H9 (cell line): ENCODE results near the gene HACD1. TPM values are rescaled to one million over a fixed set of nuclear protein-coding genes. Genes with fewer than 3 reads are reported as not detected.
A peak's percentile ranks its signal among the peaks of the same experiment; 100 is the strongest.

ENCODE experiments used
- DNase-seq: peaks from one replicate; pipeline ENCODE4 v3.0.0-alpha.2; 2017
- H2AFZ ChIP-seq: one replicate; pipeline ENCODE4 v1.6.1; 2013; ENCODE audit warnings: mild to moderate bottlenecking, low read length, control low read depth, moderate library complexity
- H2AK5ac ChIP-seq: 2 replicates; pipeline ENCODE4 v1.6.1; 2013; ENCODE audit warnings: low read length, control low read depth, mixed read lengths; ENCODE audit not compliant: insufficient read length
- H2BK120ac ChIP-seq: one replicate; pipeline ENCODE4 v1.6.1; 2013; ENCODE audit warnings: low read depth, mild to moderate bottlenecking, low read length, control low read depth, inconsistent platforms; ENCODE audit not compliant: poor library complexity, severe bottlenecking
- H2BK12ac ChIP-seq: 2 replicates; pipeline ENCODE4 v1.6.1; 2013; ENCODE audit warnings: low read length, control low read depth, mixed read lengths, low read depth; ENCODE audit not compliant: insufficient read length
- H2BK15ac ChIP-seq: 2 replicates; pipeline ENCODE4 v1.6.1; 2013; ENCODE audit warnings: low read depth, low read length, control low read depth
- H2BK20ac ChIP-seq: one replicate; pipeline ENCODE4 v1.6.1; 2013; ENCODE audit warnings: low read depth, mild to moderate bottlenecking, low read length, control low read depth, inconsistent platforms; ENCODE audit not compliant: poor library complexity, severe bottlenecking
- H2BK5ac ChIP-seq: 2 replicates; pipeline ENCODE4 v1.6.1; 2013; ENCODE audit warnings: low read length, control low read depth, mixed read lengths; ENCODE audit not compliant: insufficient read length
- H3K14ac ChIP-seq: 2 replicates; pipeline ENCODE4 v1.6.1; 2013; ENCODE audit warnings: low read length, control low read depth; ENCODE audit not compliant: insufficient read depth
- H3K18ac ChIP-seq: 2 replicates; pipeline ENCODE4 v1.6.1; 2013; ENCODE audit warnings: low read depth, mild to moderate bottlenecking, mixed read lengths, low read length, control low read depth; ENCODE audit not compliant: insufficient read length
- H3K23ac ChIP-seq: 2 replicates; pipeline ENCODE4 v1.6.1; 2013; ENCODE audit warnings: low read length, control low read depth, mixed read lengths, low read depth; ENCODE audit not compliant: insufficient read length
- H3K23me2 ChIP-seq: 2 replicates; pipeline ENCODE4 v1.6.1; 2013; ENCODE audit warnings: low read depth, mild to moderate bottlenecking, mixed read lengths, low read length, control low read depth; ENCODE audit not compliant: insufficient read length, poor library complexity, severe bottlenecking
- H3K27ac ChIP-seq: 2 replicates; pipeline ENCODE4 v1.5.1; 2013; ENCODE audit warnings: low read length, control low read depth, mixed read lengths, low read depth; ENCODE audit not compliant: insufficient read length
- H3K27me3 ChIP-seq: 2 replicates; pipeline ENCODE4 v1.6.1; 2013; ENCODE audit warnings: low read length, control low read depth, inconsistent platforms; ENCODE audit not compliant: insufficient read depth
- H3K4ac ChIP-seq: 2 replicates; pipeline ENCODE4 v1.6.1; 2013; ENCODE audit warnings: low read depth, mild to moderate bottlenecking, control low read depth, inconsistent platforms, low read length, moderate library complexity
- H3K4me1 ChIP-seq: 2 replicates; pipeline ENCODE4 v1.6.1; 2013; ENCODE audit warnings: low read length, control low read depth, inconsistent platforms; ENCODE audit not compliant: insufficient read depth
- H3K4me2 ChIP-seq: 2 replicates; pipeline ENCODE4 v1.6.1; 2013; ENCODE audit warnings: low read length, control low read depth, mixed read lengths; ENCODE audit not compliant: insufficient read length, insufficient read depth
- H3K56ac ChIP-seq: 2 replicates; pipeline ENCODE4 v1.6.1; 2013; ENCODE audit warnings: low read depth, mild to moderate bottlenecking, mixed read lengths, low read length, control low read depth; ENCODE audit not compliant: insufficient read length
- H3K79me1 ChIP-seq: 2 replicates; pipeline ENCODE4 v1.6.1; 2013; ENCODE audit warnings: low read depth, mild to moderate bottlenecking, moderate library complexity, low read length, control low read depth, inconsistent platforms; ENCODE audit not compliant: insufficient read depth, poor library complexity, severe bottlenecking
- H3K79me2 ChIP-seq: 2 replicates; pipeline ENCODE4 v1.6.1; 2013; ENCODE audit warnings: low read length, control low read depth, inconsistent platforms; ENCODE audit not compliant: insufficient read depth
- H3K9ac ChIP-seq: 2 replicates; pipeline ENCODE4 v1.6.1; 2013; ENCODE audit warnings: low read length, control low read depth, mixed read lengths; ENCODE audit not compliant: insufficient read length; ENCODE audit errors: extremely low read depth
- H3K9me3 ChIP-seq: one replicate; pipeline ENCODE4 v1.6.1; 2013; ENCODE audit warnings: low read depth, low read length, inconsistent platforms; ENCODE audit not compliant: control insufficient read depth
- H3T11ph ChIP-seq: one replicate; pipeline ENCODE4 v1.6.1; 2013; ENCODE audit warnings: mild to moderate bottlenecking, low read length, control low read depth, inconsistent platforms
- H4K20me1 ChIP-seq: one replicate; pipeline ENCODE4 v1.6.1; 2013; ENCODE audit not compliant: control insufficient read depth, insufficient read length, insufficient read depth
- H4K5ac ChIP-seq: 2 replicates; pipeline ENCODE4 v1.6.1; 2013; ENCODE audit warnings: low read depth, mild to moderate bottlenecking, mixed read lengths, low read length, control low read depth; ENCODE audit not compliant: insufficient read length
- H4K8ac ChIP-seq: replicated peaks from 2 replicates; pipeline ENCODE4 v1.6.1; 2013; ENCODE audit warnings: low read length, control low read depth, mixed read lengths, low read depth; ENCODE audit not compliant: insufficient read length
- H4K91ac ChIP-seq: 2 replicates; pipeline ENCODE4 v1.6.1; 2013; ENCODE audit warnings: low read depth, mild to moderate bottlenecking, moderate library complexity, mixed read lengths, low read length, control low read depth; ENCODE audit not compliant: insufficient read length
- H3K27ac Mint-ChIP-seq, 3 experiments: 2 replicates in 2 of 3; 3 replicates in 1 of 3; pipeline ENCODE4 v1.8.0; 2020 to 2021; ENCODE audit warnings: mixed read lengths in 3 of 3, mild to moderate bottlenecking in 1 of 3, moderate library complexity in 1 of 3
- H3K27me3 Mint-ChIP-seq: 2 replicates; pipeline ENCODE4 v1.8.0; 2021; ENCODE audit warnings: low read depth, mild to moderate bottlenecking, moderate library complexity, mixed read lengths
- H3K36me3 Mint-ChIP-seq, 3 experiments: 2 replicates in 2 of 3; 3 replicates in 1 of 3; pipeline ENCODE4 v1.8.0; 2020 to 2021; ENCODE audit warnings: low read depth in 3 of 3, mixed read lengths in 3 of 3; ENCODE audit not compliant: insufficient read depth in 1 of 3
- H3K4me1 Mint-ChIP-seq, 2 experiments: 2 replicates each; pipeline ENCODE4 v1.8.0; 2020; ENCODE audit warnings: mixed read lengths in 2 of 2
- H3K4me3 Mint-ChIP-seq, 2 experiments: 2 replicates in 1 of 2; 3 replicates in 1 of 2; pipeline ENCODE4 v1.8.0; 2020 to 2021; ENCODE audit warnings: mild to moderate bottlenecking in 2 of 2, mixed read lengths in 2 of 2, moderate library complexity in 1 of 2
- H3K9me3 Mint-ChIP-seq, 2 experiments: 2 replicates in 1 of 2; 3 replicates in 1 of 2; pipeline ENCODE4 v1.8.0; 2020; ENCODE audit warnings: mild to moderate bottlenecking in 2 of 2, mixed read lengths in 2 of 2, moderate library complexity in 1 of 2
- WGBS: extraction: QIAGEN DNeasy Blood & Tissue Kit; methylation state at CpG from one replicate; pipeline ENCODE4 v1.1.7; 2013; ENCODE audit warnings: missing lambda C conversion rate, low lambda C conversion rate, mixed read lengths; ENCODE audit not compliant: insufficient read length; ENCODE audit errors: extremely low coverage; 5-methylcytosine and 5-hydroxymethylcytosine counted together
- total RNA-seq: library from RNA; stranded (reverse); gene quantifications from 2 replicates; pipeline ENCODE4 v1.2.1, GENCODE V29; 2021
- TF ChIP-seq, protein P1 (sequence below): fragments of 200-600 bp; sonication (generic); conservative IDR thresholded peaks from 3 replicates; pipeline ENCODE4 v1.8.0; 2021; ENCODE audit warnings: antibody characterized with exemption, mild to moderate bottlenecking

Gene HACD1
- total RNA-seq, 1 experiment from 2014 or later, result 25.0 TPM

DNA sequence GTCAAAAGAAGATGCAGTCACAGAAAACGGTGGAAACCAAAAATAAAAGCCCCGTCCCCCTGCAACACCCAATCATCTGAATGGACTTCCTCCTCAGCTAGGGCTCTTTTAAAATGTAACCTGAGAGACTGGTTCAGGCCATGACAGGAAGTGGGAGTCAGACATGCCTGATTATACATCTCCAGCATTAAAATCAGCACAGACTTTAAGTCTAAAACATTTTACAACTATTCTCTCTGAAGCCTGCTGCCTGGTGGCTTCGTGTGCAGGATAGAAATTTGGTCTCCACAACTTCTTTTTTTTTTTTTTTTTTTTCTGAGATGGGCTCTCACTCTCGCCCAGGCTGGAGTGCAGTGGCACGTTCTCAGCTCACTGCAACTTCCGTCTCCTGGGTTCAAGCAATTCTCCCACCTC, 30.3 kb downstream of the HACD1 start:
- no peak overlapping the region for H3K4ac ChIP-seq
- H3K23me2 ChIP-seq, result no peaks in the 10 kb centered on the region
- no peak overlapping the region for H3K4me3 Mint-ChIP-seq

More for the DNA sequence above, 30.3 kb downstream of the HACD1 start:
- H4K5ac ChIP-seq, result no peak overlapping the region
- no peak overlapping the region for H3K27ac ChIP-seq
- no peak overlapping the region for H2BK20ac ChIP-seq
- no peaks in the 10 kb centered on the region for H3K27me3 ChIP-seq
- no peak overlapping the region for H3K18ac ChIP-seq
- no peak for DNase-seq
- Mint-ChIP-seq H3K27me3 (no peaks in the 10 kb centered on the region), H3K27ac (0 out of 7 replicates have a peak overlapping the region, but pooled peaks of 1 of the 3 experiments have one; percentile 51), H3K36me3 (peaks cover 1 to 7% (median 3%) of the 10 kb centered on the region in 3 experiments; a peak in 3 of 7 replicates), H3K9me3 (peaks cover 0 to 3% of the 10 kb centered on the region in 2 experiments; a peak in 2 of 5 replicates), H3K4me1 (peaks cover 4 to 6% of the 10 kb centered on the region in 2 experiments)
- no peak overlapping the region for H2BK12ac ChIP-seq
- no peak overlapping the region for H3K56ac ChIP-seq
- H4K20me1 ChIP-seq, result no peaks in the 10 kb centered on the region
- no peak overlapping the region for H2AK5ac ChIP-seq
- no peak overlapping the region for H4K91ac ChIP-seq
- H3T11ph ChIP-seq, result no peak overlapping the region
- TF ChIP-seq, protein P1, sequence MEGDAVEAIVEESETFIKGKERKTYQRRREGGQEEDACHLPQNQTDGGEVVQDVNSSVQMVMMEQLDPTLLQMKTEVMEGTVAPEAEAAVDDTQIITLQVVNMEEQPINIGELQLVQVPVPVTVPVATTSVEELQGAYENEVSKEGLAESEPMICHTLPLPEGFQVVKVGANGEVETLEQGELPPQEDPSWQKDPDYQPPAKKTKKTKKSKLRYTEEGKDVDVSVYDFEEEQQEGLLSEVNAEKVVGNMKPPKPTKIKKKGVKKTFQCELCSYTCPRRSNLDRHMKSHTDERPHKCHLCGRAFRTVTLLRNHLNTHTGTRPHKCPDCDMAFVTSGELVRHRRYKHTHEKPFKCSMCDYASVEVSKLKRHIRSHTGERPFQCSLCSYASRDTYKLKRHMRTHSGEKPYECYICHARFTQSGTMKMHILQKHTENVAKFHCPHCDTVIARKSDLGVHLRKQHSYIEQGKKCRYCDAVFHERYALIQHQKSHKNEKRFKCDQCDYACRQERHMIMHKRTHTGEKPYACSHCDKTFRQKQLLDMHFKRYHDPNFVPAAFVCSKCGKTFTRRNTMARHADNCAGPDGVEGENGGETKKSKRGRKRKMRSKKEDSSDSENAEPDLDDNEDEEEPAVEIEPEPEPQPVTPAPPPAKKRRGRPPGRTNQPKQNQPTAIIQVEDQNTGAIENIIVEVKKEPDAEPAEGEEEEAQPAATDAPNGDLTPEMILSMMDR, result no peak
- H2BK120ac ChIP-seq, result no peak overlapping the region
- WGBS, result no CpG with 5 or more reads among the region's 6 CpGs
- H2BK15ac ChIP-seq, result no peak overlapping the region
- no peak overlapping the region for H4K8ac ChIP-seq
- no peak overlapping the region for H2AFZ ChIP-seq
- H3K4me2 ChIP-seq, result no peak overlapping the region
- no peak overlapping the region for H2BK5ac ChIP-seq
- no peaks in the 10 kb centered on the region for H3K79me1 ChIP-seq
- H3K9ac ChIP-seq, result no peak overlapping the region
- no peak overlapping the region for H3K14ac ChIP-seq
- H3K79me2 ChIP-seq, result no peaks in the 10 kb centered on the region
- no peak overlapping the region for H3K23ac ChIP-seq
- H3K4me1 ChIP-seq, result no peaks in the 10 kb centered on the region
- H3K9me3 ChIP-seq, result no peaks in the 10 kb centered on the region
